Epithelial cell of prostate (primary cell): ENCODE results near the gene FKTN.
A peak's percentile ranks its signal among the peaks of the same experiment; 100 is the strongest.
"Not testable (repeated sequence)": the region's sequence is repeated elsewhere in the genome, so short reads cannot be mapped to it uniquely, and the experiment has no call there.

Experiments
- DNase-seq: peaks from one replicate; pipeline ENCODE4 v3.0.0-alpha.2; 2011; ENCODE audit warnings: low read depth, low spot score
- H3K27ac ChIP-seq: fragments of 450-650 bp; 2 replicates; pipeline ENCODE4 v1.5.1; 2017; ENCODE audit warnings: mild to moderate bottlenecking

Gene FKTN

GRCh38 chr9:105557804-105558610 is at the start of gene FKTN:
TSS of gene FKTN (plus strand) at chr9:105558131. CDS start at chr9:105575033, 16,902 bp downstream.
- DNase-seq = peak; percentile 37
- H3K27ac ChIP-seq = peak within 1 kb of the TSS; percentile 11

- DNase-seq = no peak
- no peak overlapping the region for H3K27ac ChIP-seq
Observed at GRCh38 chr9:105508530-105508929, 49.4 kb upstream of the FKTN start.

DNA sequence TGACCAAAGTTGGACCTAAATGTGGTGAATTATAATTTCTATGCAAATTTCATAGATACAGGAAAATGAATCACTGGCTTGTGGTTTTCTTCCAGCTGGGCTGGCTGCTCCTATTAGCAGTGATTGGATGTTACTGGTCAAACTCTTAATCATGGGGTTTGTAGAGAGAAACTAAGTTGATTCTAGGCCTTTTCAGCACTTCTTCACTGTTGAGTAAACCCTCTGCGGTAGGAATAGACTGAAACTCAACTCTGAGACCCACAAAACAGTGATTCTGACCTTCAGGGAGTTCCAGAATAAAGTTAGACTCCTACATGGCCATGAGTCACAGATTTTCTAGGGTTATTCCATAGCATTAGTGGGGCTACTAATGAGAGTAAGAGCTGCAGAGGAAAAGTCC is 47.9 kb upstream of the FKTN start:
- peak; percentile 29 for DNase-seq
- peak overlapping the region; percentile 15 for H3K27ac ChIP-seq

DNA sequence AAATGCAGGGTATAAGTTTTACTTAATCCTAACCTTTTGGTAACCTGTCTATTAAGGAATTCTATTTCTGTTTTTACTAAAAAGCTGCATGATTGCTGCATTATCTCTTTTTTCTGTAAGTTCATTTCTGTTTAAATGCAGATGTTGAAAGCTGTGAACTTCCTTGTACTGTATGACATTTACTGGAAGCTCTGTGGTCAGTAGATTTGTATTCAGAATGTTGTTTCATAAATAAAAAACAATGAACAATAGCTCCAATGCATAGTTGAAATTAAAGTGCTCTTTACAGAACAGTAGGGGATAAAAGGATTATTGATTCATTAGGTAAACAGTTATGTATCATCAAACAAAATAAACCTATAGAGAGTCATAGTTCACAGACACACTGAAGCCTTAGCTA is 46.5 kb upstream of the FKTN start:
- H3K27ac ChIP-seq = no peak overlapping the region
- no peak for DNase-seq

DNA sequence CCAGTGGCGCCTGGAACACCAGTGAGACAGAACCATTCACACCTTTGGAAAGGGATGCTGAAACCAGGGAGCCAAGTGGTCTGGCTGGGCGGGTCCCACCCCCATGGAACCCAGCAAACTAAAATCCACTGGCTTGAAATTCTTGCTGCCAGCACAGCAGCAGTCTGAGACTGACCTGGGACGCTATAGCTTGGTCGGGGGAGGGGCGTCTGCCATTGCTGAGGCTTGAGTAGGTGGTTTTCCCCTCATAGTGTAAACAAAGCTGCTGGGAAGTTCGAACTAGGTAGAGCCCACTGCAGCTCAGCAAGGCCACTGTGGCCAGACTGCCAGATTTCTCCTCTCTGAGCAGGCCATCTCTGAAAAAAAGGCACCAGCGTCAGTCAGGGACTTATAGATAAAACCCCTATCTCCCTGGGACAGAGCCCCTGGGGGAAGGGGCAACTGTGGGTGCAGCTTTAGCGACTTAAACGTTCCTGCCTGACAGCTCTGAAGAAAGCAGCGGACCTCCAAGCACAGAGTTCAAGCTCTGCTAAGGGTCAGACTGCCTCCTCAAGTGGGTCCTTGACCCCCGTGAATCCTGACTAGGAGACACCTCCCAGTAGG is 42.0 kb upstream of the FKTN start:
- no peak overlapping the region for H3K27ac ChIP-seq
- DNase-seq = no peak

- H3K27ac ChIP-seq, DNase-seq: not testable (repeated sequence)
Observed at GRCh38 chr9:105519710-105520369, 38.1 kb upstream of the FKTN start.

DNA sequence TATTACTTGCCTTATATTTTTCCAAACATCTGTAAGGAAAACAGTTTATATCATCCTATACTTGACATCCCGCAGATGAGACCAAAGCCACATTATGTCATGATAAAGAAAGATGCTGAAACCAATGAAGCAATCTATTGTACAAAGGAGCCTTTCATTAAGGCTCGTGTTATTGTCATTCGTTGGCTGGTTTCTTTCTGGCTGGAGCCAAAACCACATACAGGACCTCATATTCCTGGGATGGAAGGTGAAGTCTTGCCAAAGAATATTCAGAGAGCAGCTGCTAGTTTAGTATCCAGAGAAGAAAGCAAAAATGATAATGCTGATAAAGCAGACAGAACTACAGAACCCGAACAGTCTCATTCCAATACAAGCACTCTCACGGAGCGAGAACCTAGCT is 36.9 kb upstream of the FKTN start:
- not testable (repeated sequence) for H3K27ac ChIP-seq, DNase-seq

- not testable (repeated sequence) for DNase-seq, H3K27ac ChIP-seq
Observed at GRCh38 chr9:105522618-105523385, 35.1 kb upstream of the FKTN start.

- no peak for DNase-seq
- no peak overlapping the region for H3K27ac ChIP-seq
Observed at GRCh38 chr9:105531530-105531929, 26.4 kb upstream of the FKTN start.

DNA sequence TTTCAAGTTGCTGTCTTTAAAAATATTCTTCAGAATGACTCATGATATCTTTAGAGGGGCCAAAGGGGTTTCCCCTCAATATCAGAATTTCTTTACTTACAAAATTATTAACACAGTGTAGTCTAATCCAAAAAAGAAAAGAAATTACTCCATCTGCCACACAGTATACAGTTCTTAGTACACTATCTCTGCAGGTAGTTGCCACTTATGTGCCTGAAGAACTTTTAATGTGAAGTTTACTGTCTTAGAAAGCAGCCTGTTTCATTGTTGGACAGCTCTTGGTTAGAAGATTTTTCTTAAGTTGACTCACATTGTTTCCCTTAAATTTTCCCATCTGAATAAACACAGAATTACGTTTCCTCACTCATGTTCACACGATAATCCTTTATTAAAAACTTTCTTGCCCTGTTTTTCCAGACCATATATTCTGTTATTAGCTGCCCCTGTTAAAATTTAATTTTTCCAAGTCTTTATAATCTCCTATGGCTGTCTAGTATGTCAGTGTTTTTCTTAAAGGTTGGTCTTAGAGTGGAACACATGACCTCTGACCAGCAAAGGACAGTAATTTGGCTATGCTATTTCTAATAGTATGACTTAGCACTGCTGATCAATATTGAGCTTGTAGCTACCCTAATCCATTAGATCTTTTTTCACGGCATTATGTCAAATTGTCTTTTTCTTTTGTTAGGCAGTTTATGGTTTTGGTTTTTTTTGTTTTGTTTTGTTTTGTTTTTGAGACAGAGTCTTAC is 21.8 kb upstream of the FKTN start:
- H3K27ac ChIP-seq = no peak overlapping the region
- DNase-seq = no peak

GRCh38 chr9:105539452-105539851 is 18.5 kb upstream of the FKTN start:
- no peak for DNase-seq
- no peak overlapping the region for H3K27ac ChIP-seq

- DNase-seq = no peak
- no peak overlapping the region for H3K27ac ChIP-seq
Observed at GRCh38 chr9:105541838-105542237, 16.1 kb upstream of the FKTN start.

- no peak overlapping the region for H3K27ac ChIP-seq
- no peak for DNase-seq
Observed at GRCh38 chr9:105554042-105554441, 3.9 kb upstream of the FKTN start.

DNA sequence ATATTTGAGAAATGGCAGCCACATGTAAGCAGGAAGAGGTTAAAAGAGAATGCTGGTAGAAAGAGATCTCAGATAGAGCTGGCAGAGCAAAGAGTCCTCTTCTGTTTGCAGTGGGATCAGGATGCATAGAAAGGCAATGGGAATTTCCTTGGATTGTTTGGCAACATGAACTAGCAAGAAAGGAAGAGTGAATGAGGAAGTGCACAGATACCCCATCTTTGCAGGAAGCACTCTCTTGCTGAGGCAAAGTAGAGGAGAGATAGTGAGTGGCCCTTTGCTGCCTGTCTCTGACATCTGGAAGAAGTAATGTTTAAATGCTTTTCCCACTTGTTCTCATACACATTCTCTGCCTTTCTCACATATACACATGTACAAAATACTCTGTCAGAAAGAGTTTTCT is 14.5 kb downstream of the FKTN start:
- H3K27ac ChIP-seq = no peak overlapping the region
- DNase-seq = no peak

DNA sequence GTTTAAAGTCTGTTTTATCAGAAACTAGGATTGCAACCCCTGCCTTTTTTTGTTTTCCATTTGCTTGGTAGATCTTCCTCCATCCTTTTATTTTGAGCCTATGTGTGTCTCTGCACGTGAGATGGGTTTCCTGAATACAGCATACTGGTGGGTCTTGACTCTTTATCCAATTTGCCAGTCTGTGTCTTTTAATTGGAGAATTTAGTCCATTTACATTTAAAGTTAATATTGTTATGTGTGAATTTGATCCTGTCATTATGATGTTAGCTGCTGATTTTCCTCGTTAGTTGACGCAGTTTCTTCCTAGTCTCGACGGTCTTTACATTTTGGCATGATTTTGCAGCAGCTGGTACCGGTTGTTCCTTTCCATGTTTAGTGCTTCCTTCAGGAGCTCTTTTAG is 22.0 kb downstream of the FKTN start:
- not testable (repeated sequence) for DNase-seq

GRCh38 chr9:105581550-105581949 is 23.6 kb downstream of the FKTN start:
- DNase-seq, H3K27ac ChIP-seq: not testable (repeated sequence)

More for the DNA sequence above, 22.0 kb downstream of the FKTN start:
- not testable (repeated sequence) for H3K27ac ChIP-seq

DNA sequence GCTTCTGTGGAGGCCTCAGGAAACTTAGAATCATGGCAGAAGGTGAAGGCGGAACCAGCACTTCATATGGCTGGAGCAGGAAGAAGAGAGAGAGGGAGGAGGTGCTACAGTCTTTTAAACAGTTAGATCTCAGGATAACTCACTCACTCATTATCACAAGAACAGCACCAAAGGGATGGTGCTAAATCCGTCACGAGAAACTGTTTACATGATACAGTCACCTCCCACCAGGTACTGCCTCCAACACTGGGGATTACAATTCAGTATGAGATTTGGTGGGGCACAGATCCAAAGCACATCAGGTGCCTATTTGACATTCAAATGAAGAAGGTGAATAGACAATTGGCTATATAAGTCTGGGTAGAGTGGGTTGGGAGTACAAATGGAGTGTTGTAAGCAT is 35.2 kb downstream of the FKTN start:
- no peak for DNase-seq
- no peak overlapping the region for H3K27ac ChIP-seq

DNA sequence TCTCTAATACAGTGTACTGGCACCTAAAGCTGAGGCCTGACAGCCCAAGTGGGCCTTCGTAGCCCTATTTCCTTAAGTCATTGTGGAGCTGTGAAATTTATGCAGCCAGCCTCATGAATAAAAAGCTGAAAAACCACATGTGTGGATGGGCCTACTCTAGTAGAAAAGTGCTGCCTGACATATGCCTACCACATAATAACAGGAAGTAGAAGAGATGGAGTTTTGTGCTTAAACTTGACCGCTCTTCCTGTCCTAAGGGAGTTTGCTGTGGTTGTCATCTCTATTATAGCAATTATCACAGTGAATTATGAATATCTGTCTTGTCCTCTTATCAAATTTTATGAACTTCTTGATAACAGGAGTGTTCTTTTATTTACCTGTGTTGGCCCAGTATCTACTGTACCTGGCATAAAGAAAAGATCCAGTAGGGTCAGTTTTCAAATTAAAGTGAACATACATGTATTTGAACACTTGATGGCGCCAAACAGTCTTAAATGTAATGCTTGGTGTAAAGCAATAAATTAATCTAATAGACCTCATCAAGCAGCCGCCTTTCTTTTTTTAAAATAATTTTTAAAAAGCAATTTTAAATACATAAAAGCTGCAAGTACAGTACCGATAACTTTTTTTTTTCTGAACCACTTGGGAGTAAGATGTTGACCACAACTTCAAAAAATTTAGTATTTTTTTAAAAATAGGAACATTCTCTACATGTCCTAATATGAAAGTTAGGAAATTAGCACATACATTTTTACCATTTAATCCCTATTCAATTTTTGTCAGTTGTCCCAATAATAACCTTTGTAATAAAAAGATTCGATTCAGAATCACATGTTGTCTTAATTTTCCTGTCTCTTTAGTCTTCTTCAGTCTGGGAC is 51.0 kb downstream of the FKTN start:
- no peak for DNase-seq
- no peak overlapping the region for H3K27ac ChIP-seq

GRCh38 chr9:105621001-105621400 is 63.1 kb downstream of the FKTN start:
- no peak overlapping the region for H3K27ac ChIP-seq
- no peak for DNase-seq
